Mammary microvascular endothelial cell (primary cell): ENCODE data around the gene BRPF1. TPM values are rescaled to one million over a fixed set of nuclear protein-coding genes. Genes with fewer than 3 reads are reported as not detected.

Experiments used
- total RNA-seq: library from RNA; depleted of rRNA; stranded (reverse); fragments of >200 nt; gene quantifications from 2 replicates; pipeline ENCODE4 v1.2.3, GENCODE V29; 2015

Gene BRPF1, protein sequence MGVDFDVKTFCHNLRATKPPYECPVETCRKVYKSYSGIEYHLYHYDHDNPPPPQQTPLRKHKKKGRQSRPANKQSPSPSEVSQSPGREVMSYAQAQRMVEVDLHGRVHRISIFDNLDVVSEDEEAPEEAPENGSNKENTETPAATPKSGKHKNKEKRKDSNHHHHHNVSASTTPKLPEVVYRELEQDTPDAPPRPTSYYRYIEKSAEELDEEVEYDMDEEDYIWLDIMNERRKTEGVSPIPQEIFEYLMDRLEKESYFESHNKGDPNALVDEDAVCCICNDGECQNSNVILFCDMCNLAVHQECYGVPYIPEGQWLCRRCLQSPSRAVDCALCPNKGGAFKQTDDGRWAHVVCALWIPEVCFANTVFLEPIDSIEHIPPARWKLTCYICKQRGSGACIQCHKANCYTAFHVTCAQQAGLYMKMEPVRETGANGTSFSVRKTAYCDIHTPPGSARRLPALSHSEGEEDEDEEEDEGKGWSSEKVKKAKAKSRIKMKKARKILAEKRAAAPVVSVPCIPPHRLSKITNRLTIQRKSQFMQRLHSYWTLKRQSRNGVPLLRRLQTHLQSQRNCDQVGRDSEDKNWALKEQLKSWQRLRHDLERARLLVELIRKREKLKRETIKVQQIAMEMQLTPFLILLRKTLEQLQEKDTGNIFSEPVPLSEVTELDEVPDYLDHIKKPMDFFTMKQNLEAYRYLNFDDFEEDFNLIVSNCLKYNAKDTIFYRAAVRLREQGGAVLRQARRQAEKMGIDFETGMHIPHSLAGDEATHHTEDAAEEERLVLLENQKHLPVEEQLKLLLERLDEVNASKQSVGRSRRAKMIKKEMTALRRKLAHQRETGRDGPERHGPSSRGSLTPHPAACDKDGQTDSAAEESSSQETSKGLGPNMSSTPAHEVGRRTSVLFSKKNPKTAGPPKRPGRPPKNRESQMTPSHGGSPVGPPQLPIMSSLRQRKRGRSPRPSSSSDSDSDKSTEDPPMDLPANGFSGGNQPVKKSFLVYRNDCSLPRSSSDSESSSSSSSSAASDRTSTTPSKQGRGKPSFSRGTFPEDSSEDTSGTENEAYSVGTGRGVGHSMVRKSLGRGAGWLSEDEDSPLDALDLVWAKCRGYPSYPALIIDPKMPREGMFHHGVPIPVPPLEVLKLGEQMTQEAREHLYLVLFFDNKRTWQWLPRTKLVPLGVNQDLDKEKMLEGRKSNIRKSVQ (N-terminal part only)
- 14.9 and 19.8 TPM in 2 replicates for total RNA-seq

DNA sequence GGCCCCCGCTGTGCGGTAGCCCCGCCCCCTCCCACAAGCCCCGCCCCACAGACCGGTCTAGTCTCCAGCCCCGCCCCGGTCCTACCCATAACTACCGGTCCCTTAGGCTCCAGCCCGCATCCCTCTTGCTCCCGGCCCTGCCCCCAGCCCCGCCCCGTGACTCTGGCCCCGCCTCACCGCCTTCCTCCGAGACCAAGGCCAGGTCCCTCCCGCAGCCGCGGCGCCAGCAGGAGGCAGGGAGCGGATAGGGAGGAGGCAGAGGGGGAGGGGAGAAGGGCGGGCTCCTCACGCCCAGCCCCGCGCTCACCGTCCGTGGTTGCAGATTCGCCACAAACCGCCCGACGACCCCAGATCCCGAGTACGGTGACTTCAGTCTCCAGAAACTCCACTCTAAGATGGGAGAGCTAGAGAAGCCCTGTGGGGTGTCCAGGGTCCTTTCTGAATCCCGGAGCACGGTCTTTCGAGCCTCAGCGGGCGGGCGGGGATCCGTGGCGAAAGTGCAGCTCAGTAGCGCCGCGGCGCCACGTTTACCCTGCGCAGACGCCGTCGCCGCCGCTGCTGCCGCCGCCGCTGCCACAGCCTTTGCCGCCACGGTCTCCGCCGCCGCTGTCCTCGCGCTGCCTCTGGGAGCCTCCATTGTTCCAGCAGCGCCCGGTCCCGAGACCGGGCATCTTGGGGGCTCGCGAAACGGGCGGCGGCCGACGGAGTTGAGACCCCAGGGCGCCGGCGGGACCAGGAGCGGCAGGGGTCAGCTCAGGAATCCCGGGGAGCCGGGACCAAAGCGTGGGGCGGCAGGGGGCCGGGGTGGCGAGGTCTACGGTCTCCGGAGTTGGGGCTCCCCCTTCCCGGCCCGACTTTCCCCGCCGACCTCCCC is at the start of gene BRPF1:
BRPF1 (plus strand) TSS at position 530 of the 874 bp plus-strand sequence. CDS start 2,406 bp downstream, outside the sequence.

DNA sequence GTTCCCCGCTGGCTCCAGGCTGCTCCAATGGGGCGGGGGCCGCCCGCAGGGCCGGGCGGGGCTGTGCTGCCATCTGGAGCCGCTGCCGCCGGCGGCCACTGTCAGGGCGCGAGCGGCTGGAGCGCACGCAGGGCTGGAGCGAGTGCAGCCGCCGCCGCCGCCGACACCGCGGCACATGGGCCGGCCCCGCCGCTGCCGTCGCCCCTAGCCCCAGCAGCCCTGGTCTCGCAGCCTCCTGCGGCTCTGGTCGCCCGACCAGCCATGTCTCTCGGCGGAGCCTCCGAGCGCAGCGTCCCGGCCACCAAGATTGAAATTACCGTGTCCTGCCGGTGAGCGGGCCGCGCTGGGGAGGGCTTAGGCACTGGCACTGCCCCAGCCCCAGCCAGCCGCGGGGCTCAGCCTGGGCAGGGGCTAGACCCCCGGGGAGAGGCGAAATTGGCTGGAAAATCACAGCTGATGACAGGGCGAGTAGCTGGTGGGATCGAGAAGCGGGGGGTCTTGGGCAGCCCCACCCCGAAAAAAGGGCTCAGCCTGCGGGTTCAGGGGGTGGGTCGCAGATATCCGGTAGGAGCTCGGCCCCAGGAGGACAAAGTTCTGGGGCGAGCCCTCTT is 27.7 kb upstream of the BRPF1 start, which contains the start of gene CPNE9:
CPNE9 (plus strand) TSS at position 98 of the 611 bp plus-strand sequence; CDS start at position 262, 164 bp downstream.

DNA sequence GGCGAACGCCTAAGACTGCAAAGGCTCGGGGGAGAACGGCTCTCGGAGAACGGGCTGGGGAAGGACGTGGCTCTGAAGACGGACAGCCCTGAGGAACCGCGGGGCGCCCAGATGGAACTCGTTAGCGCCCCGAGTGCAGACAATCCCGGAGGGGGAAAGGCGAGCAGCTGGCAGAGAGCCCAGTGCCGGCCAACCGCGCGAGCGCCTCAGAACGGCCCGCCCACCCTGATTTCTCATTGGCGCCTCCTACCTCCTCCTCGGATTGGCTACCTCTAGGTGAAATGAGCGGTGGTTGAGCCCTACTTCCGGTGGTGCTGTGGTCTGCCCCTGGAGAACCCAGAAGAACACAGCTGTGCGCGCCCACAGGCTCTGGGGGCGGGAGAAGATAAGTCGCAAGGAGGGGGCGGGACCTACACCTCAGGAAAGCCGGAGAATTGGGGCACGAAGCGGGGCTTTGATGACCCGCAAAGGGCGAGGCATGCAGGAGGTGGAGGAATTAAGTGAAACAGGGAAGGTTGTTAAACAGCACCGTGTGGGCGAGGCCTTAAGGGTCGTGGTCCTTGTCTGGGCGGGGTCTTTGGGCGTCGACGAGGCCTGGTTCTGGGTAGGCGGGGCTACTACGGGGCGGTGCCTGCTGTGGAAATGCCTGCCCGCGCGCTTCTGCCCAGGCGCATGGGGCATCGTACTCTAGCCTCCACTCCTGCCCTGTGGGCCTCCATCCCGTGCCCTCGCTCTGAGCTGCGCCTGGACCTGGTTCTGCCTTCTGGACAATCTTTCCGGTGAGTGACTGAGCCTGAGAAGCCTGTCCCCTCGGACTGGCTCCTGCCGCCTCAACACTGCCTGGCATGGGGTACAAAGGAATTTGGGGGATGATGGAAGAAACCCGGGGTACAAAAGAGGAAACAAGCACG is 18.4 kb downstream of the BRPF1 start, which contains the start of gene OGG1:
OGG1 (plus strand) TSS at position 308 of the 911 bp plus-strand sequence; CDS start at position 643, 335 bp downstream.

DNA sequence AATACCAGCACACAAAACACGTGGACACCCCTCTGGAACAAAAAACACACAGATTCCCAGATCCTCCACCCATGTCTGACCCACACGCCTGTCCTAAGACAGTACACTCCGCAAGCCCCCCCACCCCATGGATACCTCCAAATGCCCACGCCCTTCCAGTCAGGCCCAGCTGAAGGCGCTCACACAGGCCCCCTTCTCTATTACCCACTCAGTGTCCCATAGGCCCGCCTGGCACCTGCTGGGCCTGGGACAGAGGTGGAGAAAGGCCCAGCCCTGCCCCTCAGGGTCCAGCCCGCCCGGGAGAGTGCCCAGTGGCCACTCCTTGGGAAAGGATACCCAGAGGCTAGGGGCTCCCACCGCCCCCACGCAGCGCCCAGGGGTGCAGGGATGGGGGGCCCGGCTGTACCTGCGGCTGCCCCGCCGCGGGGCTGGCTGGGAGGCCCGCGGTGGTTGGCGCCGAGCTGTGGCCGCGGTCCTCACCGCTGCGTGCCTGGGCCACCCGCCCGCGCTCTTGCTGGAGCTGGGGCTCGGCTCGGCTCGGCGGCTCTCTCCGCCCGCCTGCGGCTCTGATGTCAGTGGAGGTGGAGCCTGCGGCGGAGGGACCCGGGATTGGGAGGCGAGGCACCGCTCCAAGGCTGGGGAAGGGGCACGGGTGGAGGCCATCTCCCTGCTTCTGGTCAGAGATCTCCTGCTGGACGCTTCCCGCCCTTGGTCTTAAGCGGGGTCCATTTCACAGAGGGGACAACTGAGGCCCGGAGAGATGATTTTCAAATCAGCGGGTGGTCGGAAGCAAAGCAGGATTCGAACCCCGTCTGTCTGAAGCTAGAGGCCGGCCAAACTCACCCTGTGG is 38.1 kb downstream of the BRPF1 start, which contains the start of gene CAMK1:
CAMK1 (minus strand) TSS at position 522 of the 850 bp plus-strand sequence. CDS start 2,198 bp downstream, outside the sequence.

DNA sequence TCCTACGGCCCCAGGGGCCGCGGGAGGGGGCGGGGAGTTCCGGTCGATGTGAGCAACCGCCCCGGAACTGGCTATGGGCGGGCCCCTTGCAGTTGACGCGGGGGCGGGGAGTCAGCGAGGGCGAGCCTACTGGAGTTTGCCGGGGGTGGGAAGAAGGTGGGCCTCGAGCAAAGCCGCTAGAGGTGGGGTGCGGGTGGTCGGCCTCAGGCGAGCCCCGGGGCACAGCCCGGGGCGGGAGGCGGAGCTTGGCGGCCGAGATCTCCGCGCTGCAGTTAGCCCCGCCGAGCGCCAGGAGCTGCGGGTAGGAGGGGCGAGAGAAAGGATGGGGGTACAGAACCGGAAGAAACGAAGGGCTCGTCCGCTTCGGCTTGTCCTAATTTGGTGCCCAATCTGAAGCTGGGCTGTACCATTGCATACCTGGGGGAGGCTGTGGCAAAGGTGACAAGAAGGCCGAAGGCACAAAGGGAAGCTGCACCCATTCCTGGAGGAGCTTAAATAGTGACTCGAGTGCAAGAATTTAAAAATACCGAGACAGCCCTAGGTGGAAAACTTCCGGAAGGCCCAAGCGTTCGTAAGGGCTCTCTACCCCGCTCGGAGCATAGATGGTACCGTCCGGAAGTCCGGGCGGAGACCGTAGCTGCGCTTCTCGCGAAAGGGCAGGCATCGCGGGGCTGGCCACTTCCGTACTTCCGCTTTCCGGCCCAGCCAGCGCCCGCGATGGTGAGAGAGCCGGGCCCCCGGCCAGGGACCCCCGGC is 61.0 kb downstream of the BRPF1 start, which contains the start of the genes ARPC4 and TADA3:
ARPC4 (plus strand) TSS at position 678 of the 756 bp plus-strand sequence; CDS start at position 718, 40 bp downstream.
TADA3 (minus strand) TSS at position 69 of the 756 bp plus-strand sequence. CDS start 1,007 bp downstream, outside the sequence.

Other genes with a start within 250 kb of the BRPF1 start
- gene LHFPL4, start 177.9 kb upstream of the BRPF1 start, total RNA-seq = not detected in 2 replicates
- gene MTMR14, start 82.2 kb upstream of the BRPF1 start, total RNA-seq = 43.0 and 43.1 TPM in 2 replicates
- 0.30 TPM in 1 of 2 replicates, not detected in the other for gene CPNE9, start 27.9 kb upstream of the BRPF1 start, total RNA-seq
- 23.5 and 24.0 TPM in 2 replicates for gene OGG1, start 18.2 kb downstream of the BRPF1 start, total RNA-seq
- gene CAMK1, start 38.2 kb downstream of the BRPF1 start, total RNA-seq = 51.8 and 52.6 TPM in 2 replicates
- 63.8 and 65.6 TPM in 2 replicates for gene TADA3, start 60.7 kb downstream of the BRPF1 start, total RNA-seq
- 295 and 301 TPM in 2 replicates for gene ARPC4, start 61.3 kb downstream of the BRPF1 start, total RNA-seq
- gene TTLL3, start 78.5 kb downstream of the BRPF1 start, total RNA-seq = 6.1 and 15.0 TPM in 2 replicates
- 53.0 and 56.1 TPM in 2 replicates for gene RPUSD3, start 112.3 kb downstream of the BRPF1 start, total RNA-seq
- gene CIDEC, start 148.5 kb downstream of the BRPF1 start, total RNA-seq = not detected in 2 replicates
- 46.4 and 59.2 TPM in 2 replicates for gene JAGN1, start 158.9 kb downstream of the BRPF1 start, total RNA-seq
- gene IL17RE, start 171.1 kb downstream of the BRPF1 start, total RNA-seq = 0.07 and 0.34 TPM in 2 replicates
- gene IL17RC, start 185.4 kb downstream of the BRPF1 start, total RNA-seq = 24.9 and 28.7 TPM in 2 replicates
- 25.1 and 29.6 TPM in 2 replicates for gene CRELD1, start 202.1 kb downstream of the BRPF1 start, total RNA-seq
- 1.5 and 1.6 TPM in 2 replicates for gene PRRT3, start 220.7 kb downstream of the BRPF1 start, total RNA-seq